ENCODE data around the gene GRK2.

DNA sequence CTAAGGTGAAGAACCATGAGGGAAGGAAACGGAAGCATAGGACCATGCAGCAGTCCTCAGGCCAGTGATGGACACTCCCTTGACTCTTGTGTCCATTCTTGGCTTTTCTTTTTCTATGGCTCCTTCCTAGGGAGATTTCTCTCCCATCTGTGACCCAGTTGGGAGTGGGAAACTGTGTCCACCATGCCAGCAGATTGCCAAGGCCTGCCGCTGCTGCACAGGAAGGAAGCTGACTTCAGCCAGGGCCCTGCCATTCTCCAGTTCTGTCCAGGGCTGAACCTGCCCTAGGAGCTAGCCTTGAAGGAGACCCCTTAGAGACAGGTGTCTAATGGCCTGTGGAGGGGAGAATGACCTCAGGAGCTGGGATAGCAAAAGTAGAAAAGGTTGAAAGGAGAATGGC lies 54.4 kb downstream of the GRK2 start:
- TF ChIP-seq, protein P1, sequence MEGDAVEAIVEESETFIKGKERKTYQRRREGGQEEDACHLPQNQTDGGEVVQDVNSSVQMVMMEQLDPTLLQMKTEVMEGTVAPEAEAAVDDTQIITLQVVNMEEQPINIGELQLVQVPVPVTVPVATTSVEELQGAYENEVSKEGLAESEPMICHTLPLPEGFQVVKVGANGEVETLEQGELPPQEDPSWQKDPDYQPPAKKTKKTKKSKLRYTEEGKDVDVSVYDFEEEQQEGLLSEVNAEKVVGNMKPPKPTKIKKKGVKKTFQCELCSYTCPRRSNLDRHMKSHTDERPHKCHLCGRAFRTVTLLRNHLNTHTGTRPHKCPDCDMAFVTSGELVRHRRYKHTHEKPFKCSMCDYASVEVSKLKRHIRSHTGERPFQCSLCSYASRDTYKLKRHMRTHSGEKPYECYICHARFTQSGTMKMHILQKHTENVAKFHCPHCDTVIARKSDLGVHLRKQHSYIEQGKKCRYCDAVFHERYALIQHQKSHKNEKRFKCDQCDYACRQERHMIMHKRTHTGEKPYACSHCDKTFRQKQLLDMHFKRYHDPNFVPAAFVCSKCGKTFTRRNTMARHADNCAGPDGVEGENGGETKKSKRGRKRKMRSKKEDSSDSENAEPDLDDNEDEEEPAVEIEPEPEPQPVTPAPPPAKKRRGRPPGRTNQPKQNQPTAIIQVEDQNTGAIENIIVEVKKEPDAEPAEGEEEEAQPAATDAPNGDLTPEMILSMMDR (IDR thresholded peaks at IDR 0.05), result no peak
- no peak for TF ChIP-seq ZFX (IDR thresholded peaks at IDR 0.05; ENCODE audit: borderline replicate concordance)
